Activated naive CD4-positive, alpha-beta T cell treated with anti-CD3 and anti-CD28 coated beads, Interleukin-2, amount 50 U/mL, for 72 hours (primary cell): ENCODE data around the gene GRM7. TPM values are rescaled to one million over a fixed set of nuclear protein-coding genes. Genes with fewer than 3 reads are reported as not detected.

Experiments used
- ATAC-seq, 2 donors: fragments of 150-1000 bp; cut with Tn5 transposase; 2 replicates each; pipeline ENCODE4 v1.10.0; 2021; ENCODE audit warnings: mild to moderate bottlenecking in 2 of 2, moderate library complexity in 2 of 2
- DNase-seq, 2 donors: peaks; one replicate each; pipeline ENCODE4 v3.0.0; 2021 to 2022; ENCODE audit warnings: low spot score in 2 of 2
- H3K27ac Mint-ChIP-seq, 2 donors: one replicate each; pipeline ENCODE4 v1.8.0; 2022; ENCODE audit warnings: mild to moderate bottlenecking in 2 of 2, mixed read lengths in 2 of 2
- H3K36me3 Mint-ChIP-seq, 2 donors: one replicate each; pipeline ENCODE4 v1.8.0; 2022; ENCODE audit warnings: mixed read lengths in 2 of 2
- H3K9me3 Mint-ChIP-seq, 2 donors: one replicate each; pipeline ENCODE4 v1.8.0; 2022; ENCODE audit warnings: mixed read lengths in 2 of 2
- total RNA-seq, 2 donors: library from RNA; stranded (reverse); gene quantifications; one replicate each; pipeline ENCODE4 v1.2.3, GENCODE V29; 2022

The GRM7 gene
- total RNA-seq, 2 donors from 2014 or later = not detected

DNA sequence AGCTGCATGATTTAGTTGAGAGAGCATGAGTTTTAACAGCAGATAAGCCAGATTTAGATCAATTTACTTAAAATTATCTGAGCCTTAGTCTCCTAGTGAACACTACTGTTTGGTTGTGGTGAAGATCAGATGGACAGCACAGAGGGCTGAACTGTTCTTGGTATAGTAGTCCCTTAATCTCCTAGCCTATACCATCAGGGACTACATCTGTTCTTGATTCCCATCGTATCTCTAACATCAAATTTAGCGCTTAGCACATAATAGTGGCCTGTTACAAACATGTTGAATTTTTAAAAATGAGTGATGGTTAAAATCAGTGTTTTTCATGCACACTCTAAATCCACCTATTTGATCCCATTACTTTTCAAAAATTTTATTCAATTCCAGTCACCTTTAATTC, 507.7 kb downstream of the GRM7 start:
- H3K27ac Mint-ChIP-seq = no peak overlapping the region
- DNase-seq (no peak), ATAC-seq (no peak)
- H3K9me3 Mint-ChIP-seq = no peaks in the 10 kb centered on the region
- H3K36me3 Mint-ChIP-seq = no peaks in the 10 kb centered on the region

DNA sequence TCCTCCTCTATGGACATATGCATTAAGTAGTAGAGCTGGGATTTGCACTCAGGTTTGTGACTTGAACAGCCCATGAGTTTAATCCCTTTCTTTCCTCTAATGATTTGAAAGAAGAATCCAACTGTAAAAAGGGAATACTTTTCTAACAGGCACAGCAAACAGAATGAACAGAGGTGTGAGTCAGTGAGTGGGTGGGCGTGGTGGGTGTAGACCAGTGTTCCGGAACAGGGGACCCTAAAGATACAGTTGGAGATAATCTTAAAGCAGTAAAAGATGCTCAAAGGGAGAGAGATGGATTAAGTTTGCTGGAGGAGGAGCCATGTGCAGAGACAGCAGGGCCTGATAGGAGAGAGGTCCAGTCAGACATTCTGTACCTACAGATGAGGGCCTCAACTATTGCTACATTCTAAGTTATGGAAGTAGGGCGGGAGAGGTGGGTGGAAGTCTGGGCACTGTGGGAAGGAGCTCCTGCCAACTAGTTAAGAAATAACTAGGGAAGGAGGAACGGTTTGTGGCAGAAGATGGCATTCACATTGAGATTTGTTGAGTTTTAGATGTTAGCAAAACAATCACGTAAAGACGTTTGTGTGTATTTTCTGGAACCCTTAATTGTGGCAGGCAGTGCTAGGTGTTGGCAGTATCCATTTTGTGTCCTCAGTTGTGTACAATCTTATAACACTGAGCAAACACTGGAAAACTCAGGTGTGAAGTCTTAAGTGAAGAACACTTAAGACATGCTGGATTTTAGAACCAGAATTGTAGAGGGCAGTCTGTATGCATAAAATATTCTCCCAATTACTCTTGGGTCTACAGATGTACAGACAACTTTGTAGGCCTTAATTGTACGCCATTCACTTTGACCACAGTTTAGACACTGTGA, 511.0 kb downstream of the GRM7 start:
- Mint-ChIP-seq H3K9me3 (peaks cover 0 to 5% of the 10 kb centered on the region in 2 donors), H3K36me3 (no peaks in the 10 kb centered on the region), H3K27ac (no peak overlapping the region)
- ATAC-seq (no peak), DNase-seq (no peak)

DNA sequence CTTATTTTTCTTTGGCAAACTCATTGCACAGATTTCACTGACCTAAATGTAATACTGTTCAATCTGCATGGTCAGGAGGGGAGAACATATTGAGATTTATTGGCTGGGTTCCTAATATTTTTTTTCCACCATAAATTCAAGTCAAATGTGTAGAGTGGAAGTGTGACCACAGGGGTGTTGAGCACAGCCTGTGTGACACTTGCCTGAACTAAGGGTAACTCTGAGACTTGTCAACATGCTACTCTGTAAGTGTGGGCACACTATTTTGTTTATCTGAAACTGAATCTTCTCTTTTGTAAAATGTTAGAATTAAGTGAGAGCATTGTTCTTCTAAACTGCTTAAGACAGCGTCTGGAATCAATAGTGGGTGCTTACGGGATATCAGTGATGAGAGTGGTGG, 516.2 kb downstream of the GRM7 start:
- peaks cover 0 to 5% of the 10 kb centered on the region in 2 donors for H3K9me3 Mint-ChIP-seq
- H3K27ac Mint-ChIP-seq = no peak overlapping the region
- ATAC-seq (no peak), DNase-seq (no peak)
- H3K36me3 Mint-ChIP-seq = no peaks in the 10 kb centered on the region

DNA sequence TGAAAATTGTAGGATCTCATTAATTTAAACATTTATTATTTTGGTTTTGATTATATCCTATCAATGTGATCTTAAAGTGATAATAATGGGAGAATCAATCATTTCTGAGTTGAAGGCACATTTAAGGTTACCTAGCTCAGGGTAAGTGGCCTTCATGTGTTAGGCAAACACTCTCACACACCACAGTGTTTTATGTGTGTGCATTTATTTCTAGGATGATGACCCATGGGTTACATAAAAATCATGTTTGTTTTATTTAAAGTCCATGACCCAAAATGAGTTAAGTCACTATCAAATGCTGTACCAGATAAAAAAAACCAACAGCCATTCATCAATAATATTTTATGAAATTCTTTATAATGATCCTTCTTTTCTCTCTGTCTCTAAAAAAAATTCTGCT, 520.8 kb downstream of the GRM7 start:
- no peak overlapping the region for H3K27ac Mint-ChIP-seq
- DNase-seq (no peak), ATAC-seq (no peak)
- no peaks in the 10 kb centered on the region for H3K36me3 Mint-ChIP-seq
- H3K9me3 Mint-ChIP-seq = no peaks in the 10 kb centered on the region

DNA sequence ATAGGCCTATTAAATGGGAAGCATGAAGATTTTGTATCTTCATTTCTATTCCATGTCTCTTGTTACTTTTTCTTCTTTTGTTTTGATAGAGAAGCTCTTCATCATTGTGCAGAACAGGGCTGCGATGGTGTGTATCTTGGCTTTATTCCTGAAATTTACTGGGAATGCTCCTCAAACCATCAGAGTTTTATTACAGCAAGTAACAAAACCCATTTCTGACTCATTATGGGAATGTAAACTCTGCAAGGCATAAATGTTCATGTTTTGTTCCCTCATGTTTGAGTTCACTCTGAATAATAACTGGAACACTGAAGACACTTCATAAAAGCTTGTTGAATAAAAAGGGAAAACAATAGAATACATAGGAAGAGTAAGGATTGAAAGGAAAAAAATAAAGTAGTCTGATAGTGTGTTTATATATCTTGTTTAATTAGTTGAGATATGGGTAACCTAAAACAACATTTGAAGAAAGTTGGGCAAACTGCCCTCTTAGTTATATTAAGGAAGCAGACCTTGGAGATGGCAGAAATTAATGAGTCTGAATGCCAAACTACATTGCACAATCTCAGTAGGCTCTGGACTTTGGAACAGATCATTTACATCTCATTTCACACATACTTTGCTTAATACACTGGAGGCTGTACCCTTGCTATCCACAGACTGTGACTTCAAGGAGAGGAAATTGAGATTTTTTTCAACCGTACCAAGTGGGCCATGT, 521.5 kb downstream of the GRM7 start:
- ATAC-seq = no peak

DNA sequence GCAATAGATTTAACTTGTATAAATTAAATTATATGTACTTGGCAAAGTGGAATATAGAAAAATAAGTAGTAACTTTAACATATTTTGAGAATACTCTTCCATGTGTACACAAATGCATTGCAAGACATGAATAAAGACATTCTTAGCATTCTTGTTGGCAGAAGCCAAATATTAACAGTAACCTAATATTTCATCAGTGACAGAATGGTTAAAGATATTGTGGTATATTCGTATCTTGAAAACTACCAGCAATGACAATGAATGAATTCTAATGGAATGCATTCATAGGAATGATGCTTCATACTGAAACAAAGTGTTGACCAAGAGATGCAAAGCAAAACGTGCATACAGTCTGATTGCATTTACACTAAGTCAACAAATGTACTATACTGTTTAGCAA, 524.7 kb downstream of the GRM7 start:
- no peak for ATAC-seq
- peaks cover 0 to under 1% of the 10 kb centered on the region in 2 donors for H3K36me3 Mint-ChIP-seq
- DNase-seq = no peak
- H3K27ac Mint-ChIP-seq = no peak overlapping the region
- peaks cover under 1 to 1% of the 10 kb centered on the region in 2 donors for H3K9me3 Mint-ChIP-seq

More for the DNA sequence above, 521.5 kb downstream of the GRM7 start:
- Mint-ChIP-seq H3K9me3 (no peaks in the 10 kb centered on the region), H3K27ac (no peak overlapping the region), H3K36me3 (no peaks in the 10 kb centered on the region)
- DNase-seq = no peak

DNA sequence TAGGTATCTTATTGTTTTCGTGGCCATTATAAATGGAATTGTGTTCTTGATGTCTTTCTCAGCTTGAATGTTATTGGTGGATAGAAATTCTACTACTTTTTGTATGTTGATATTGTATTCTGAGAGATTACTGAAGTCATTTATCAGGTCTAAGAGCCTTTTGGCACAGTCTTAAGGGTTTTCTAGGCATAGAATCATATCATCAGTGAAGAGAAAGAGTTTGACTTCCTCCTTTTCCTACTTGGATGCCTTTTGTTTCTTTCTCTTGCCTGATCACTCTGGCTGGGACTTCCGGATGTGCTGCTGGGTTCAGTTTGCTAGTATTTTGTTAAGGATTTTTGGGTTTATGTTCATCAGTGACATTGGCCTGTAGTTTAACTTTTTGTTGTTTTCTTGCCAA, 527.1 kb downstream of the GRM7 start:
- Mint-ChIP-seq H3K27ac (no peak overlapping the region), H3K36me3 (peaks cover 0 to 6% of the 10 kb centered on the region in 2 donors), H3K9me3 (peaks cover 5 to 6% of the 10 kb centered on the region in 2 donors)
- DNase-seq (no peak), ATAC-seq (no peak)

DNA sequence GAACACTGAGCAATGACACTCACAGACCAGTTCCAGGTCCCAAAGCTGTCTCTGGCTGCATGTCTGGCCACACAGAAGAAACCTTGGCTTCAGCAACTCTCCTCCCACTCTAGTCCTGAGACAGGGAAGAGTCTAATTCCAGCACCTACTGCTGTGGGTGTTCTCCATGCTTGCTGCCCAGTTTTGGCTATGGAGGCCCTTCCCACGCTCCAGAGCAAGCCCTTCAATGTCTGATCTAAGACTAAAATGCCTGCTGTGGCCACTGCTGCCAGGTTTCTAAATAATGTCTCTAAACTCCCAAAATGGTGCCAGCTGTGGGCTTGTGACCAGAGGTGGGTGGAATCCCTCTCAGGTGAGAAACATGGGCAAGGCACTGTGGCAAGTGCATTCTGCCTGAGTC, 531.3 kb downstream of the GRM7 start:
- ATAC-seq (no peak), DNase-seq (no peak)
- H3K36me3 Mint-ChIP-seq = peaks cover 0 to 6% of the 10 kb centered on the region in 2 donors
- no peak overlapping the region for H3K27ac Mint-ChIP-seq
- peaks cover 6 to 10% of the 10 kb centered on the region in 2 donors for H3K9me3 Mint-ChIP-seq

DNA sequence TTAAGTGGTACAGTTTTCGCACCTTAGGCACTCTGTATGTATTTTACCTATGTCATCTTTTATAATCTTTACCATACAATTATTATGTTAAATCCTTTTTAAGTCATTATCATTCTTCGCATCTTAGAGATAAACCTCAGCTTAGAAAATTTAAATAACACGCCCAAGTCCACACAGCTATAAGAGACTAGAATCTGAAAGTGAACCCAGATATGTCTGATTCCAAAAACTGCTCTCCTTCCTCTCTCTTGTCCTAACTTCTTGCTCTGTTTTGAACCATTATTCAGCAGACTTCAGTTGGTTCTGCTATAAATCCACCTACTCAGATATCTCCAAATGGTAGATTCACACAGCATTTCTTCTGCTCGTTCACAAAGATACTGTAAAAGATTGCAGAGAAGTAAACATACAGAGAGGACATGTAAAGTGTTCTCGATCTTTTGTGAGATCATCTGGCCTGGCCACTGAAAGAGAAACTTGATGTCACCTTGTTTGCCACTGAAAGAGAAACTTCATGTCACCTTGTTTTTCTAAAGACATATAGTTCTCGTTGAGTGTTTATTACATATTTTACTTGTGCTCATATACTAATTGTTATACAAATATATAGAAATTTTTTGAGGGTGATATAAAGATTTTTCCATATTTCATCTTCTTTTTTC, 533.2 kb downstream of the GRM7 start:
- no peak for ATAC-seq
- Mint-ChIP-seq H3K27ac (no peak overlapping the region), H3K9me3 (peaks cover 6 to 10% of the 10 kb centered on the region in 2 donors), H3K36me3 (peaks cover 0 to 6% of the 10 kb centered on the region in 2 donors)
- no peak for DNase-seq

DNA sequence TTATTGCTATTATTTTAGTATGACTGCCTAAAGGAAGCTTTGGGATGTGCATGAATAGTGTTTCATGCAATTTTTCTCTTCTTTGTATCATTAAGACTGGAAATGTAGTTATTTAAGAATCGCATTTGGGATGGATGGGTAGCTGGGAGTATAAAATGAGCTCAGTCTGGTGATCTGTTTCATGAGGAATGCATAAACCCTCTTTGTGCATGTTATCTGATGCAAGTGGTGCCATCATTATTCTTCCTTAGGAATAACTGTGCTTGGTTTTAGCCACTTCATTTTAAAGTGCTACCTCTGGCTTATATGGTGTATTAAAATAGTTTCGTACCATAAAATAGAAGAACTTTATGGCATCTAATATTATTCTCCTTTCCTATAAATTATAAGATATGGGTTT, 535.6 kb downstream of the GRM7 start:
- Mint-ChIP-seq H3K27ac (no peak overlapping the region), H3K9me3 (peaks cover 0 to 6% of the 10 kb centered on the region in 2 donors), H3K36me3 (no peaks in the 10 kb centered on the region)
- ATAC-seq = no peak
- DNase-seq = no peak

DNA sequence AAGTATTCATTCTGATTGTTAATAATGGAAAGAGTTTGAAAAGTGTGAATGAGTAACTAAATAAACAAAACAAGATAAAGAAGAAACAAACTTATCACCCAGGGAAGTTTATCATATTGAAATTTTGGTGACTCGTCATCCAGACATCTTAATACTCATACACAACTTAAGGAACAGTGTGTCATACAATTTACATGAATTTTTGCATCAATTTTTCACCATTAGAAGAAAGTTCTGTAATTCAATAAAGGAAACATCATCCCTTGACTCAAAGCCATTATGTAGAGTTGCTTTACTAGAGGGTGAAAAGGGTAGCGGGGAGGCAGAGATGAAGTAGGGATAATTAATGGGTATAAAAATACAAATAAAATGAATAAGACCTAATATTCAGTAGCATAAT, 536.2 kb downstream of the GRM7 start:
- Mint-ChIP-seq H3K9me3 (peaks cover 0 to 6% of the 10 kb centered on the region in 2 donors), H3K36me3 (no peaks in the 10 kb centered on the region), H3K27ac (no peak overlapping the region)
- DNase-seq (no peak), ATAC-seq (no peak)

DNA sequence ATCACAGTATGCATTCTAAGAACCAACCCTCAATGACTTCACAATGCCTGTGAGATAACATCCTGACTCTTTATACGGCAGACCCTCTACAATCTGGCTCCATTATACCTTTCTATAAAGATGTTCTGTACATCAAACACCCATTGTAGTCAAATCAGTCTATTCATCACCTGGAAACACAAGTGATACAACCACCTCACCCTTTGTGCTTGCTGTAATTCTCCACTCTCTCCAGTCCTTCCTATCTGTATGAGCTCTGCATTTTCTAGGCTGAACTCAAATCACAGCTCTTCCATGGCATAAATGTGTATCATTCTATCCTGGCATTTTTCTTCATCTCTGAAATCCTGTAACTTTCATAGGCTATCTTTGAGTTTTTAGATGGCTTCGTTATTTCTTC, 539.4 kb downstream of the GRM7 start:
- no peak overlapping the region for H3K27ac Mint-ChIP-seq
- H3K9me3 Mint-ChIP-seq = no peaks in the 10 kb centered on the region
- no peak for DNase-seq
- no peak for ATAC-seq
- no peaks in the 10 kb centered on the region for H3K36me3 Mint-ChIP-seq

DNA sequence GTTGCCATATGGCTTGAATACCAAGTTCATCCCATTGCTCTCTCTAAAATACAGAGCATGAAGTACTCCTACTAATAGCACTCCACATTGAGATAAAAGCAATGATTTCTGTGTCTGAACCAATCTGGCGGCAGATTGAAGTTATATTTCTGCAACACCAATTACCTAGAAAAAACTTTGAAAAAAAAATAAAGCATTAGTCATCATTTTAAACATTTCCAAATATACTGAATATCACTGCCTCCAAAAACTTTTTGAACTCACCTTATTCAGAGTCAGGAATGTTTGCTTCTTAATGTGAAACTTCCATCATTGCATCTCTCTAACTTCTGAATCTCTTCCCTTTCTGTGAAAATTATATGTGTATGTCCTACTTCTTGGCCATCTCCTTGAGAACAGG, 540.5 kb downstream of the GRM7 start:
- Mint-ChIP-seq H3K27ac (no peak overlapping the region), H3K36me3 (no peaks in the 10 kb centered on the region), H3K9me3 (no peaks in the 10 kb centered on the region)
- no peak for ATAC-seq
- DNase-seq = no peak

DNA sequence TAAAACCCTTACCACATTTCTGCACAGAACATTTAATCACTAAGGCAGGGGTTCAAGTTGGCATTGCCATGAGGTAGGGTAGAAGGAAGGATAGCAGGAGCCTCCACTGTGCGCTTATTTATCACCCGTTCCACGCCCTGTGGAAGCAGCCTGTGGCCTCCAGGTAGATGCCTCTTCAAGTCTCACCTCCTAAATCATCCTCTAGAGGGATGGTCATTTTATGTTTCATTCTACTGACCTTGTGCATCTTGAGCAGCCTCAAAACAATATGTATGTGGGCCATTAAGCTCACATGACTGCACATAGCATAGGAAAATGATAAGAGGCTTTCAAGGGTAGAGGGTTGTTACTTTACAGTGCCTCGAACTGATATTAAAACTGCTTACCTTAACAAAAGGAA, 546.2 kb downstream of the GRM7 start:
- DNase-seq = no peak
- H3K9me3 Mint-ChIP-seq = peaks cover 0 to 3% of the 10 kb centered on the region in 2 donors
- no peak for ATAC-seq
- no peaks in the 10 kb centered on the region for H3K36me3 Mint-ChIP-seq
- H3K27ac Mint-ChIP-seq = no peak overlapping the region

DNA sequence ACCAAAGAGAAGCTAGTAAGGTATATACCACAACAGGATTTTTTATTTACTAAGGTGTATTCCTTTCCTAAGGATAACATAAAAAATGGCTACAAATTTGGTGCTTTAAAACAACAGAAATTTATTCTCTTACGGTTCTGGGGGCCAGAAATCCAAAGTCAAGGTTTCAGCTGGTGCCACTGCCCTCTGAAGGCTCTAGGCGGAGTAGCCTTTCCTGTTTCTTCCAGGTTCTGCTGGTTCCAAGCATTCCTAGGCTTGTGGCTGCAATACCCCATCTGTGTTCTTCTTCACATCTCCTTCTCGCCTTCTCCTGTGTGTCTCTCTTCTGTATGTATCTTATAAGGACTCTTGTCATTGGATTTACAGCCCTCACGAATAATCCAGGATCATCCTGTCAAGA, 549.9 kb downstream of the GRM7 start:
- no peak overlapping the region for H3K27ac Mint-ChIP-seq
- no peak for ATAC-seq

DNA sequence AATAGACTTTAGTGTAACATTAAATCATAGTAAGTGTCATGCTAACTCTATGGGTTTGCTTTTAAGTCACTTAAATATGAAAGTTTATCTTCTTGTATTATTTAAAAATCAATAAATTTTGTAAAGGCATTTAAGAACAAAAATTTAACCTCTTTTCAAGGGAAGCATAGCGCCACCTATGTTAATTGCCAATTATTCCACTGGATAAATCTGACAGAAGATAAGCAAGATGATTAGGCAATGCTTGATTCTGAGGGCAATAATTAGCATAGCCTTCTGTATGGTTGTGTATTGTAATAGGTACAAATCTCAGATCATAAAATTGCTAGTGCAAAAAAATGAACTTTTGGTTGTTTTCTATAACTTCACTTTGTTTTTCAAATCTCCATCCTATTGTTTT, 560.1 kb downstream of the GRM7 start:
- Mint-ChIP-seq H3K9me3 (no peaks in the 10 kb centered on the region), H3K36me3 (no peaks in the 10 kb centered on the region), H3K27ac (no peak overlapping the region)
- ATAC-seq (no peak), DNase-seq (no peak)

More for the DNA sequence above, 549.9 kb downstream of the GRM7 start:
- Mint-ChIP-seq H3K9me3 (peaks cover 0 to 5% of the 10 kb centered on the region in 2 donors), H3K36me3 (no peaks in the 10 kb centered on the region)
- DNase-seq = no peak

DNA sequence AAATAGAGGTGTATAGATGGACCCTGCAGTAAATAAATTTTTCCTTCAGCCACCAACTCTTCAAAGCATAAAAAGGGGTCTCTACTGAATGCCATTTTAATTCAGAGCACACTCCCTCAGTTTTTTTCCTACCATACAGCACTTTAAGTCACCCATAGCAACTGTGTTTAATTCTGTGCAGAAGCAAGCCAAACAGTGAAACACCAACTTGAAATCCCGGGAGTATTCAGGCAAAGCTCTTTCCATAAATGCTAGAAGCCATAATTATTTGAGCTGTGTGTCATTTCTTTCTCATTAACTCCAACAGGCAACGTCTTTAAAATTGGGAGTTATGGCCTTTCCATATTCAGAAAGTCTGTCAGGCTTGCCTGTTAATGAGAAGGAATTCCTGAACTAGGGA, 562.1 kb downstream of the GRM7 start:
- ATAC-seq = no peak
- no peak for DNase-seq
- H3K9me3 Mint-ChIP-seq = peaks cover 0 to 3% of the 10 kb centered on the region in 2 donors
- no peaks in the 10 kb centered on the region for H3K36me3 Mint-ChIP-seq
- H3K27ac Mint-ChIP-seq = no peak overlapping the region
